ENCODE results near the gene PPP1R36.

PPP1R36 gene

DNA sequence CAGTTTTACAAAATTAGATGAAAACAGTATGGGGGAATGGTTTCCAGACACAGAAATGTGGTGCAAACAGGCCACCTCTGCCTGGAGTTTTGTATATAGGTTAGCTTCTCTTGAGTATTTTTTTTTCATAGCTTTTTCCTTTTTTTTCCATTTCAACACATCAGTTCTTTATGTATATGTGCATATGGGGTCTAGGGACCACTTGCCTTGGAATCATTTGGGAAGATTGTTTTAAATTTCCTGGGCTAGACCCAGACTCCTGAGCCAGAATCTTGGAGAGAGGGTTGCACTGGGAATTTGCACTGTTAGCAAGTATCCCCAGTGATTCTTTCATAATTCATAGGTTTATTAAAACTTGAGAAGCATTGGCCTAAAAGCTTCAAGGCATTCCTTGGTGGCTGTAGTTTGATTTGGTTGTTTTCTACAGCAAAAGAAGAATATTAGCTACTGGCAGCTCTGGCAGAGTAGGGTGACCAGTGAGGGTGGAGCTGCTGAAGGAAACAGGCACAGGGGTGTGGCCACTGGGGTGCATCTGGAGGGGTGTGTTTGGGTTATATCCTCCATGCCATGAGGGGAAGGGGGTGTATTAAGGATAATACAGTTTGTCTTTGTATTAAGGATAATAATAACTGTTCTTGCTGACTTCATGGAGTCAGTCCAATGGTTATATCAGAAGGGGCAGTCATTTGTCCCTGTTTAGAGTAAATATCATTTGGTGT is 22.8 kb downstream of the PPP1R36 start:
- no peak for DNase-seq

DNA sequence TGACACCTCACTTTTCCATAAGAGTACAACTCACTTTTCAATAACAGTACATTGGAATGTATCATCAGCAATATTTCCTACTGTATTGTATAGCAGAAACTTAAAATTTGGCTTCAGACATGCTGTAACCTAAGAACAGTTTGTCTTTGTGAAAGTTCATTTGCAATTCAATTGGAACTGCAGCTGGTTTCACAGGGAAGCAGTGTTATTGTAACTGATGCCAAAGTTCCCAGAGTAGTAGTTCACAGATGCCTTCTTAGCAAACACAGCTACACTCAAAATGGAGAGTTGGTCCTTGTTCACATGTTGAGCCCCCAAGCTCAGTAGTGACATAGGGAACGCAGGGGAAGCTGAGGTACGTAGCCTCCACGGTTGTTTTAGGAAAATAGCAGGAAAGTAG is 23.3 kb downstream of the PPP1R36 start:
- no peak for DNase-seq

DNA sequence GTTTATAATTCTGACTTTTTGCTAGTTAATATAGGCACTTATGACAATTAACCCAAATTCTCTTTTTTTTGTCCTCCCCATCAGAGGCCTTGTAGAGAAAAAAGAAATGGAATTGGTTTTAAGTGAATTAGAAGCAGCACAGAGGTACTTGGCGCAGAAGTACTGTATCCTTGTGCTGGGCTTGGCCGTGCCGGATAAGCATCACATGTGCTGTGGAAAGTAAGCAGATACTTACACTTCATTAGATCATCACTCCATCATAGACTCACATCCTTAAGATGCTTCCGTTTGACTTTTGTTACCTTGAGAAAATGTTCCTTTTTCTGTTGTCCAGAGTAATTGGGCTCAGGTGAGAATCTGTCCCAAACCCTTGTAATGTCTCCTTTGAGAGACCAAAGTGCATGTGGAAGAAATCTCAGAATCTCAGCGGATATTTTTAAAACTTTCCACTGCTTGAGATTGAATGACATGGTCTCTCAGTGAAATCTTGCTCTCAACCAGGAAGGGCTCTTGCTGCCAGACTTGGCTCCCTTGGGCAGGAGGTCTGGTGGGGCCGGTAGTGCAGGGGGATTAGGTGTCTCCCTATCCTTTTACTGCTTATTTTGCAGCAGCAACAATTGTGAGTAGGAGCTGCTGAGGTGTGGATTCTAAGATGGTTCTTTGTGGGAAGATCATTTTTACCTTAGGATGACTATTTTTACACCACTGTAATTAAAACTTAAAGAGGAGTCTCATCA is 24.8 kb downstream of the PPP1R36 start:
- DNase-seq = no peak

DNA sequence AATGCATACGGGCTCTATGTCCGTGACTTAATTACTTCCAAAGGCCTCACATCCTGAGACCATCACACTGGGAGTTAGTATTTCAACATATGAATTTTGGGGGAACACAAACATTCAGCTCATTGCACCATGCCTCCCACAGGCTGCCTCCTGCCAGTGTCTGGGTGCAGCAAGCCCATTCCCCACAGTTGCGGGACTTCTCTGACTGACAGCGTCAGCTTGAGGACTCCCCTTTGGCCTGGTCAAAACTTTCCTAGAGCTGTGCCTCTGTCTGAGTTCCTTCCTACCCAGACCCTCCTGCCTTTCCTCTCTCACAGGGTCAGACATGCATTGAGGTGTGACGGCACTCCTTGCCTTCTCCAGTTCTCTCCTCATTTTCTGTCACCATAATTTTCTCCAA is 27.4 kb downstream of the PPP1R36 start:
- DNase-seq = no peak

DNA sequence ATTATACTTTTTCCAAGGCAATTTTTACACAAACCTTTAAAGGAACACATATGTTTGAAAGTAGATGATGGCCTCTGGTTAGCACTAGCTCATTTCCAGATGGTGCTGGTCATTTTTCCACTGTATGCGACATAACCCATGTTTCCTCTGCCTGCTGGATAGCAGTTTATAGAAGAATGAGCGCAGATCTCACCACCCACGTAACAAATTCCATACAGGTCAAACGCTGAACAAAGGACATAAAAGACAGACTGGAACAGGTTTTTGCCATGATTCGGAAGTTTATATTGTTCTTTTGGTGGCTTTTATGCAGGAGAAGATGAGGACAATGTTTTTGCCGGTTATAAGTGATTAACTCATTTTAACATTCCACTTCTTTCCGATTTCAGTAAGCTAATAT is 30.7 kb downstream of the PPP1R36 start:
- no peak for DNase-seq

DNA sequence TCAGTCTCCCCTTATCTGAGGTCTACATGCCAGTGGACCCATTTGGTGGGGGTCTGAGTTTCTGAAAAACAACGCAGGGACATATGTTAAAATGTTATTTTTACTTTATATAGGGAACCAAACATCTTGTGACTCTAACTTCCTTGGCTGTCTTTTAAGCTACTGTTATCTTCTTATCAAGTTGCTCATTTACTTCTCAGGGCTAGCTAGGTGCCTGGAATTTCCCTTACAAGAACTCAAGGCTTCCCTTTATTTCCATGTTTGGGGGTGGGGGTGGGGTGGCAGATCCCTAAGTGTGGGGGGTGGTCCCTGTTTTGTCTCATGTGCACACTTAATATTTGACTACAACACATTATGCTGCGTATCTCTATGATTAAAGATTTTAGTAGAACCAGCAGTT is 31.6 kb downstream of the PPP1R36 start:
- DNase-seq = no peak

DNA sequence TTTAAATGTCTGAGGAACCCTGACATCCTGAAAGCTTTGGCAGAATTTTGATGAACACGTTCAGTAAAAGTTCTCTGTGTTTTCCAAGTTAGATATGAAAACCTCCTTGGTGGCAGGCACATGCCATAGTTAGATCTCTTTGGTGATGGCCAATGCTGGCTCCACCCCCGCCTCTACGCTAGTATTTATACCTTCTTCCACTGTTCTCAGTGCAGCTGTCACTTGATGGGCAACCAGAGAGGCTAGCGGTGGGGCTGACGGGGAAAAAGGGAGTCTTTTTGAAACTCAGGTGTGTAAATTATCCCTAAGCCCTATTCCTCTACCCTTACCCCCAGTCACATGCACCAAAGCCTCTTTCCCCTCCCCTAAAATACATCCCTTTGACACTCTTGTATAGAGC is 32.1 kb downstream of the PPP1R36 start:
- no peak for DNase-seq

DNA sequence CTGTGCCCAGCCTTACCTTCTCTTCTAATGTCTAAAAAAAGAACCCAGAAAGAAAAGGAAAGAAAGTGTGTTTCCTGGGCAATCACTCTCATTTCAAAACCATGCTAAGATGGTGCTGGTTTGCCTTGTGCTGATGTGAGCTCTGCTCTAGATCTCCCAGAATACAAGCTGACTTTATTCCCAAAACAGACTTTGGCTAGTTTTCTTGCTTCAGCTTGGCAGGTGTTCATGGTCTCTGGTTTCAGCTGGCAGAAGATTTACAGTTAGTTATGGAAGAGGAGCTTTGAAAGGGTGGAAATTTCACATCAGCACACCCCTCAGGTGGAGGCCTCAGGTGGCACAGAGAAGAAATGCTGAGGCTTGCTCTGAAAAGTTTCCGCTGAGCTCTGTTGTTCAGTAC is 34.4 kb downstream of the PPP1R36 start:
- DNase-seq = no peak

DNA sequence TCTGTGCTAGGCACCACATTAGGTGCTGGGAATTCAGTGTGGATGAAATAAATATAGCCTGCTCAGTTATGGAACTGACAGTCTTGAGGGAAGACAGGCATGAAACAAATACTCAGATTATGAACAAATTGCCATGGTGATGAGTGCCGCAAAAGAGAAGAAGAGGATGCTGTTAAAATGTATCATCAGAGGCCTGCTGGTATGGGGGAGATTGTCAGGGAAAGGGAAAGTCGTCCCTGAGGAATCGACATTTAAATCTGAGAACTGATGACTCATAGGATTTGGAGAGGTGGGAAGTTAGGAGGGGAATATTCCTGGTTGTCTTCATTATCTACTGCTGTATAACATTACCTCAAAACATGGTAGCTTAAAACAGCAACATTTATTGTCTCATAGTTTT is 42.0 kb downstream of the PPP1R36 start:
- DNase-seq = no peak

DNA sequence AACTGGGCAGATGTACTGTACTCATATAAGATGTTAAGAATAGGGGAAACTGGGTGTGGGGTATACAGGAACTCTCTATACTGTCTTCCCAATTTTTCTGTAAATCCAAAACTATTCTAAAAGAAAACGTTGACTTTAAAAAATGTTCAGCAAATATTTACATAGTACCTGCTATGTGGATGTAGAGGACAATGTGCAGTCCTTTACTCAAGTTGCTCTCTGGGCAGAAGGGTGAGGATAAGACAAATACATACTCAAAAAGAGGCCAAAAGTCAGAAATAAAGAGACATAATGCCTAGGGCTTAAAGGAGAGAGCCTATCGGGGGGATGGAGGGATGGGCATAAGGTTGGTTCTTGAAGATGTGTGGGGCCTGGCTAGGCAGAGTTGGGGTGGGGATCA is 44.7 kb downstream of the PPP1R36 start:
- no peak for DNase-seq

DNA sequence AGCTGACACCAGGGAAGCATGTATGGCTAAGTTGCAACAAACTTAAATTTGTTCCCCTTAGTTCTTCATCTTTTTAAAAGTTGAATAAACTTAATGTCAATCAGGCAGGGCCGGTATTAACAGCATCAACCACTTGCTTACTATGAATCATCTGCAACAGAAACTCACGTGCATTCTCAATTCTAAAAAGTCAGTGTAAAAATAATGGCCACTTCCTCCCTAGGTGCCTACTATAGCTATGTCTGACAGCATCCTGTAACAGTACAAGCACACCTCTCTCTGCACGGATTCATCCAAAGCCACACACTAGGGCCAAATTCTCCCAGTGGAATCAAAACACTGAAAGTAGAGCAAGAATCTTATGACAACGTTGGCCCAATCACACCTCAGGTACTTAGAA is 48.6 kb downstream of the PPP1R36 start:
- no peak for DNase-seq

DNA sequence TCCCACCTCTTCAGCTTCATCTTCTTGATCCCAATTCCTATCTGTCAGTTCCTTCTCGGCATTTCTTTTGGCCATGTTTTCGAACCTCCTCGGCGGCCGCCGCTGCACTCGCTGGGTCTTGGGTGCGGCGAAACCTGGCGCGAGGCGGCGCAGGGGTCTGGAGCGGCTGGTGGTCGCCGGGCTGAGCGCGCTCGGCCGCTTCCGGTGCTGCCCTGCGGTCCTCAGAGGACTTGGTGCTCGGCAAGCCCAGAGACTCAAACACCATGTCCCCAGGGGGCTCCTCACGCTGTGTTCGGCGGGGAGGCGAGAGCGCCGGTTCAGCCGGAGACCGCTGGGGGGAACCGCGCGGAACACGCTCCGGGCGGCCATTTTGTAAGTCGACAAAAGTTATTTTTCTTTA is 51.8 kb downstream of the PPP1R36 start:
- DNase-seq = no peak

DNA sequence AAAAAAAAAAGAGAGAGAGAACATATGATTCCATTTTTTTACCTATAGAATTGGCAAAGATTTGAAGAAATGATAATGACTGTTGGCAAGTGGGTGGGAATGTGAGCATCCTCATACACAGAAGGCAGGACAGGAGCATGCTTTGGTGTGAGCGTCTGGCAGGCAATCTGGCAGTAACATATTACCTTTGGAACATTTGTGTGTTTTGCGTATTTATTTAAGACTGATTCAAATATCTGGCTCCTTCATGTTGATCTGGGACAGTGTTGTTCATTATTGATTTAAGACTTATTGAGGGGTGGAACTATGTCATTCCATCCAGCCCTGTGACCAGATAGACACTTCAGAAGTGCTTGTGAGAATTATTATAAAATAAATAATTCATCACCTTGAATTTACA is 53.1 kb downstream of the PPP1R36 start:
- no peak for DNase-seq

DNA sequence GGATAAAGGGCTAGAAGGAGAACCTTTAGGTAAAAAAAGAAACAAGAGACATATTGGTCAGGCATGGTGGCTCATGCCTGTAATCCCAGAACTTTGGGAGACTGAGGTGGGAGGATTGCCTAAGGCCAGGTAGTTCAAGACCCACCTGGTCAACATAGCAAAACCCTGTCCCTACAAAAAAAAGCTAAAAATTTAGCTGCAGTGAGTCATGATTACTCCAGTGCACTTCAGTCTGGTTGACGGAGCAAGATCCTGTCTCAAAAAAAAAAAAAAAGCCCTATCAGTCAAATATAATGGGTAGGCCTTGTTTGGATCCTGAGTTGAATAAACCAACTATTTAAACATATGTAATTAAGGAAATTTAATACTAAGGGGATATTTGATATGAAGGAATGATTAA is 54.2 kb downstream of the PPP1R36 start:
- no peak for DNase-seq

DNA sequence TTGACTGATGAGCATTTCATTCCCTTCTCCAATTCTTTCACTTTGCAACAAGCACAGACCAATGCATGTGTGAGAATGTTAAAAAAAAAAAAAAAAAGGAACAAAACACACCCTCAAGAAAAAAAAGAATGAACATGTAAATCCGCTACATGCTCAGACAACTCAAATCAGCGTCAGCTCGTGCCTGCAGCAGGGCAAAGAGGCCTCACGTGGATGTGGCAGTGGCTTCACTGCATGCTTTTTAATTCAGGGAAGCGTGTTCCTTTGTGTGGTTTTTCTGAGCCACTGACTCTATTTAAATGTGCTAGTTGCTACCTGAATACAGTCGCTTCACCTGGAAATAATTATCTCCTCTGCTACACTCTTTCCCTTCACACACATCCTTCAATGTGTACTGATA is 55.1 kb downstream of the PPP1R36 start:
- DNase-seq = no peak

DNA sequence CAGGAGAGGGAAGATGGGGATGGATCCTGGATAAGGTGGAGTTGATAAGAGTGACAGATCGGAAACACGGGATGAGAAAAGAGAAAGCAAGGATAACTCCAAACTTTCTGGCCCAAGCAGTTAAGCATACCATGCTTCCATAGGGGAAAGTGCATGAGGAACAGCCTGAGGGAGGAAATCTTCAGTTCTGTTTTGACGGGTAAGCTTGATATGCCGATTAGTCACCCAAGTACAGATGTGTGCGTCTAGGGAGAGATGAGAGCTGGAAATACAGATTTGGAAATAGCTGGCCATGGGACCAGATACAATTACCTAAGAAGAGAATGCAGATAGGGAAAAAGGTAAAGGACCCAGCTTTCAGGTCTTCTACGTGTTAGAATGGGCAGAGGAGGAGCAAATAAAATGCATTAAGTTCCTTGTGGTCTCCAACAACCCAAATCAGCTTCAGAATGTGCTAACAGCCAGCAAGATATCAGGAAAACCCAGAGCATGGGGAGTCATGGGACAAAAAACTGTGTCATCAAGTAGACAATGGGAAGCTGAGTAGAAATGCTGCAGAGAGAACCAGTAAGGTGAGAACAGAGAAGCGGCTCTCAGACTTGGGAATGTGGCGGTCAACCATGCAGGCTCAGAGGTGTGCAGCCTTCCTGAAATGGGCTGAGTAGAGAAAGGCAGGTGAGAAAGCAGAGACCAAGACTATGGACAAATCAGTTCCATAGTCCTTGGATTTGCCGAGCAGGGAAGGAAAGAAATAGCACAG is 56.3 kb downstream of the PPP1R36 start:
- no peak for DNase-seq

DNA sequence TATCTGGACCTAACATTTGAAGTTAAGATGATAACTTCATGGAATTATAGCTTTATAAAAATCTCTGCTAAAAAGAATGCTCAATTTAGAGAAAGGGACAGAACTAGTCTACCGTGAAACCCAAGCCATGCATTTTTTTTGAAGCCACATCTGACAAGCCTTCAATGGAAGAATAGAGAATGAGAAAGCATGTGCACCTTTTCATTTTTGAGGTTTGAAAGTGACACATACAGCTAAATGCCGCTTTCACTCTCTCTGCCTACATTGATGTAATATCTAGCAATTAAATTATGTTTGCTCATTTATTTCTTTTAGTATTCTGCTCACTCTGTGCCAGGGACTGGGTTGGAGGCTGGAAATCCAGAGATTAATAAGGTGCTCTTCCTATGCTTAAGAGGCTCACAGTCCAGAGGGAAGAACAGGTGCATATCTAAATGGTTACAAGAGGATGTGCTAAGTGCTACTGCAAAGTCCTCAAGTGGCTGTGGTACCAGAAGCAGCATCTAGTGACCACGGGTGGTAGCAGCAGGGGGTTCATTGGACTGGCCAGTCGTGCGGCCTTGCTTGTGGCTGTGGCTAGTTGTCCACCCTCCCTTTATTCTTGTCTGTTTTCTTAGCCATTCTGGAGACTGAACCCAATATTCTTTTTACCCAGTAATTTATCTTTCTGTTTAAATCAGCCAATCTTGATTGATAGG is 60.4 kb downstream of the PPP1R36 start:
- no peak for DNase-seq

DNA sequence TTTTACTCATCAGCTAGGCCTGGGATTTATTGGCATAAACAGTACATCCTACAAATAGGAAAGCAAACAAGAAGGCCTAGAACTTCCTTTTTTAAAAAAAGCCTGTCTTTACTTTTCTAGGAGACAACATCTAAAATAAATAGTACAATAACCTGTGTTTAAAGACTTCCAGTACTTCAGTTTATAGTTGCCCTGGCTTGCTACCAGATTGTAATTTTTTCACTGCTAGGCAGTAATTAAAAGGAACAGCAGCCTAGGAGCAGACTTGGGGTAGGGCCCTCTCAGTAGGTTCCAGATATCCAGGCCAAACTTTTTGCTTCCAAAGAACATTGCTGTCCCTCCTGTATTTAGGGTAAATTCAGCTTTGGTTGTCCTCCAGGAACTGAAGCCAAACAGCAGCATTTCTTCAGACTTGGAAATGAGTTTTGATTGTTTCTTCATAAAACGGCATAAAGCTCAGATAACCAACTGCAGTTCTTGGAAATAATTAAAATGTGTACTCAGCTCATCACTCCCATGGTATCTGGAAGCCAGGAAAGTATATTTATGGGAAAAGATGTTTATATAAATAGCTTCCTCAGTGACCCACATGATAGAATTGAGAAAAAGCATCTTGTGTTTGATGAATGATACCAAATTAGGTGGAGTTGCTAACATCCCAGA is 61.7 kb downstream of the PPP1R36 start:
- DNase-seq = no peak

DNA sequence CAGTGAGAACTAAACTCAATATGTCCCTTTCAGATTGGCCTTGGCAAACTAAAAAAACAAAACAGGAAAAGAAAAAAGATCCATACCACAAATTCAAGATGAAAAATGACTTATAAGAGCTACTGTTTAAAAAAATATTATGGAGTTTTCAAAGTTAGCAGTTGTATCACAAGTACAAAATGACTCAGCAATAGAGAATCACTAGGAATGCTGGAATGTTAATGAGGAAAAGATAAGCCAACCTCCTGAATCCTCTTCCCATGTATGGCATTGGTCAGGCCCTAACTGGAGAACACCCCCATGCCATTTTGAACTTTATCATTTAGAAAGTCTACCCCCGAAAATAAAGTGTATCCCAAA is 62.2 kb downstream of the PPP1R36 start:
- no peak for DNase-seq

DNA sequence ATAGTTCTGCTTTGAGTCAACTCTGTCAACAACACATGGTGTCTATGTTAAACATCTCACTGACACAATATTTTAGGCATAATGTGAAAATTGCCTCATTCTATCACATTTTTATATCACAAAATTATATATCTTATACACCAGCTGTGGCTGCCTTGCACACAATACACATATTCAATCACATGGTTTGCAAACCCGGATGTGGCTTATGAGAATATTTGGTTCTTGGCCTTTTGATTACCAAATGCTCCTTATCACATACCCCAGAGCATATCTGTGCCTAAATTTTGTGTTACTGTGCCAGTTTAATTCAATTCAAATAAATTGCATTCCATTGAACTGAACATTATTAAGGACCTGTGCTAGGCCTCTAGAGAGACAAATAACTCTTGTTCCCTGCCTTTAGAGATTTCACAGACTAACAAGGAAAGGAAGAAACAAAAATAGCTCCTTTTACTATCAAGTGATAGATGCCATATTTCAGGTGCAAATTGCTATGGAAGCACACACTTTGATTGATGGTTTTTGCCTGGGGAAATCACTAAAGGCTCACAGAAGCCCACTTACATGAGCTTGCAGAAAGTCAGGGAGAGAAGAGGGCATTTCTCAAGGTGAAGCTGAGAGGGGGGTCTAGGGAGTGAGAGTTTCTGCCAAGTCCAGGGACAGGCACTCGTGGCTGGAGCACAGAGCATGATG is 63.4 kb downstream of the PPP1R36 start:
- DNase-seq = no peak

DNA sequence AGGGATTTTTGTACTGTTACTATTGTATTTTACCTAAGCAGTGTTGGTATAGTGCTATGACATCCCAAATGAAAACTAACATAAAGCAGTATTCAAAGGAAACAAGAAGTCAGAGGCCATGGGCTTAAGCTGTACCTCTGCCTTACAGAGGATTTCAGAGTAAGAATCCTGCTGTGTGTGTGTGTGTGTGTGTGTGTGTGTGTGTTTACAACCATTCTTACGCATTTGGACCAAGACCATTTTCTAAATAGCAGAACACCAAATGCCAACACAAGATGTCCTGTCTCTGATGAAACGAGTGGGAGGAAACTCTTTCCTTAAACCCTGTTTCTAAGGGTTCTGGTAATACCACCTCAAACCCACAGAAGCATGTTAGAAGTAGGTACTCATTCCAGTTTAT is 64.4 kb downstream of the PPP1R36 start:
- DNase-seq = no peak

DNA sequence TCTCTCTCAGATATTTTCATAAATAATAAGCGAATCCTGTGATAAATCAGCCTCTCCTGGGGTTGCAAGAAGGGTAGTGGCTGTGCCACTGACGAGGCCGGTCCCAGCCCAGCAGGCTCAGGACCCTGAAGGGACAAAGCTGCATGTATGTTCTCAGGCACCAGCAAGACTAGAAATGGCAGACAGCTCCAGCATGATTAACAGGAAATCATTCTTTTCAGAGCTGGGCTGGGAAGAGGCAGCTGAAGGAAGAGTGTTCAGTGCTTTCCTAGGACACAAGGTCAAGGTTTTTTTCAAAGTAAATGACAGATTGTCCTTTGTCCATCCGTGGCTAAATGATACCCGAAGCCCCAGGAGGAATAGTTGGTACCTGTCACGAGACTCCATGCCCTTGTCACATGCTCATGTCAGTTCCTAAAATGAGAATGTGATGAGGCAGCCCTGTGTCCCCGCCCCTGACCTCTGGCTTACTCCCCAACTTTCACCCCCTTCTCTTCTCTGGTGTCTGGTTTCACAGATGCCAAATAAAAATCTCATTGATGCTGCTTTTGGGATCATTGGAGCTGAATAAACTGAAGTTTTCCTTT is 65.1 kb downstream of the PPP1R36 start:
- DNase-seq = no peak
